ENCODE data around the gene SLC43A2. TPM values are rescaled to one million over a fixed set of nuclear protein-coding genes. Genes with fewer than 3 reads are reported as not detected.

The SLC43A2 gene
- total RNA-seq, 2 donors from 2014 or later, result 3.6 to 9.8 TPM

DNA sequence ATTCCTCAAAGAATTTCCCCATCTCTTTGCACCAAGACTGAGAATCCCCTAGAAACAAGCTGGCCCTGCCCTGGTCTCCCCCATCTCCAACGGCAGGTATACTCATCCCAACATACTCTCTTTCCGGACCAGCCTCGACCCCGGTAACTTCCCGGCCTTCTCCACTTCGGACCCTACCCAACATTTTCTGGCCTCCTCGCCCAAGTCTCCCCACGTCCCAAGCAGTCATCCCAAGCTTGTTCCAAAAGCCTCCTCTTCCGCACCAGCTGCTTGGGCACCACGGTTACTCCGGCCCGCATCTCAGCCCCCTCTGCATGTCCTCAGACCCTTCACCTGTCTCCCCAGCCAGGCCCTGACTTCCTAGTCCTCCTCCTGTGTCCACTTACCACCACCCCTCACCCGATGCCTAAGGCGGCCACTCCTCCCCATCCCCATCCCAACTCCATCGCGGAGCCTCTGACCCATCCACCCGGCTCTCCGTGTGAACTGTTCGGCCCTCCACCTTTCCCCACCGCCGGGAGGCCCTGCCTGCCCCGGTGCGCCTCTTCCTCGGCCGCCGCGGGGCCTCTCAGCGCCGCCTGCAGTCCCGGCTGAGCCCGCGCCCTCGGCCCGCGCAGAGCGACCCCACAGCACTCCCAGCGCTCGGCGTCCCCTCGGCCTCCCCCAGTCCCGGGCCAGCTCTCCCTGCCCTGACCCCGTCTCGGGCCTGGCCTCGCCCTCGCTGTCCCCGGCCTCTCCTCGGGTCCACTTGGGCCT lies 67.0 kb downstream of the SLC43A2 start:
- Histone ChIP-seq H3K36me3 (peaks cover 5% of the 10 kb centered on the region), H3K4me3 (peak overlapping the region; percentile 62 to 88), H3K4me1 (peaks cover 0 to 23% of the 10 kb centered on the region in 2 donors), H3K27me3 (no peaks in the 10 kb centered on the region), H3K9me3 (no peaks in the 10 kb centered on the region), H3K27ac (peak overlapping the region; percentile 83 to 84)
- TF ChIP-seq, protein P1, sequence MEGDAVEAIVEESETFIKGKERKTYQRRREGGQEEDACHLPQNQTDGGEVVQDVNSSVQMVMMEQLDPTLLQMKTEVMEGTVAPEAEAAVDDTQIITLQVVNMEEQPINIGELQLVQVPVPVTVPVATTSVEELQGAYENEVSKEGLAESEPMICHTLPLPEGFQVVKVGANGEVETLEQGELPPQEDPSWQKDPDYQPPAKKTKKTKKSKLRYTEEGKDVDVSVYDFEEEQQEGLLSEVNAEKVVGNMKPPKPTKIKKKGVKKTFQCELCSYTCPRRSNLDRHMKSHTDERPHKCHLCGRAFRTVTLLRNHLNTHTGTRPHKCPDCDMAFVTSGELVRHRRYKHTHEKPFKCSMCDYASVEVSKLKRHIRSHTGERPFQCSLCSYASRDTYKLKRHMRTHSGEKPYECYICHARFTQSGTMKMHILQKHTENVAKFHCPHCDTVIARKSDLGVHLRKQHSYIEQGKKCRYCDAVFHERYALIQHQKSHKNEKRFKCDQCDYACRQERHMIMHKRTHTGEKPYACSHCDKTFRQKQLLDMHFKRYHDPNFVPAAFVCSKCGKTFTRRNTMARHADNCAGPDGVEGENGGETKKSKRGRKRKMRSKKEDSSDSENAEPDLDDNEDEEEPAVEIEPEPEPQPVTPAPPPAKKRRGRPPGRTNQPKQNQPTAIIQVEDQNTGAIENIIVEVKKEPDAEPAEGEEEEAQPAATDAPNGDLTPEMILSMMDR (IDR thresholded peaks at IDR 0.05), result peak in 1 of 2 donors; percentile 52
- DNase-seq (ENCODE audit: low spot score), result no peak

DNA sequence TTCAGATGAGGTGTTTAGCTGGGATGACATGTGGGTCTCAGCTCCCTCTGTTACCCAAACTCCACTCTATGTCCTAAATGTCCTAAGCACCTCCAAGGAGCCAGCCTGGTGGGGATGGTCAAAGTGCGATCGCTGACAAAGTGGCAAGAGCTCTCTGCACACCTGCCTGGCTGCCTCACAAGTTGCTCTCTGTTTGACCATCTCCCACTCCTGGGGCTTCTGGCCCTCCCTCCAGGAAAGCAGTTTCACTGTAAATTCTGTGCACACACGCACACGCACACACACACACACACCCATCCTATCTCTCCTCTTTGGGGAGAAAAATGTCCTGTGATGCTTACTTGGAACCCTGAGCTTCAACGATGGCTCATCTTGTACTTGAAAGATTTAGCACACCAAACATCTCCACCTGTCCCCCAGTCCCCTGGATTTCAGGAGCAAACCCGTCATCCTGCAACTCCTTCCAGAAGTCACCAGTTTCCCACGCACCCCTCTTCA lies 67.7 kb downstream of the SLC43A2 start:
- no peaks in the 10 kb centered on the region for H3K27me3 ChIP-seq
- TF ChIP-seq, protein P1 (IDR thresholded peaks at IDR 0.05), result no peak
- H3K4me3 ChIP-seq, result peak overlapping the region; percentile 62 to 88
- no peaks in the 10 kb centered on the region for H3K9me3 ChIP-seq
- H3K36me3 ChIP-seq, result peaks cover 5% of the 10 kb centered on the region
- DNase-seq (ENCODE audit: low spot score), result no peak
- peaks cover 0 to 29% of the 10 kb centered on the region in 2 donors for H3K4me1 ChIP-seq
- no peak overlapping the region for H3K27ac ChIP-seq

DNA sequence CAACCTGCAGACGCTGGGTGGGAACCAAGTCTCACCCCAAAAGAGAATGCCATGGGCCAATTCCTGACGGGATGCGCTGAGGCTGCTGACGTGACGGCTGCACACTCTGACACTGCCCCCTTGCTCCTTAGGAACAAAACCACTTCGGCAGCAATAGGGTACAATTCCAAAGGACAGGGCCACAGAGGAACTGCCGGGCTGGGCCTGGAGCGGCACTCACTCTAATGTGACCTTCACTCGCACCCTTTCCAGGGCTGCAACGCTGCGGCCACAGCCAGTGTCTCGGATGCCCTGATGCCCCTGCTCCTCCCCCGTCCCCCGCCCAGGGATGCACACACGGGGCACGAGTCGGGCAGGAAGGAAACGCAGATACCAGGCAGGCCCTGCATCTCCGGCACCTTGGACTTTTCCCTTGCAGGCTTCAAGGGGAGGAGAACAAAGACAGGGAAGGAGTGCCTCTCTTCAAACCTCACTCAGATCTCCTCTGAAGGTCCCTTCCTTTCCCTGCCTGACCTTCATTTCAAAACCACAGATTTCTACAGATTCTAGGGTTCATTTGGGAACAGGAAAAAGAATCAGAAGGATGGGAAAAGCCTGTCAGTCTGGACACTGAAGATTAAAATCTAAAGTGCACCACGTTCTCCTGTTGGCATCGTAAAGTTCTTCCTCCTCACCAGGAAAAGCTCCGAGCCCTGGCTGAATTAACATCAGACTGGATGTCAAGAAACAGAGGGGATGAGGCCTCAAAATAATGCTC lies 68.4 kb downstream of the SLC43A2 start:
- no peaks in the 10 kb centered on the region for H3K27me3 ChIP-seq
- peaks cover 5% of the 10 kb centered on the region for H3K36me3 ChIP-seq
- no peak overlapping the region for H3K4me3 ChIP-seq
- no peak for DNase-seq (ENCODE audit: low spot score)
- H3K4me1 ChIP-seq, result peaks cover 0 to 35% of the 10 kb centered on the region in 2 donors
- no peak overlapping the region for H3K27ac ChIP-seq
- TF ChIP-seq, protein P1 (IDR thresholded peaks at IDR 0.05), result no peak
- no peaks in the 10 kb centered on the region for H3K9me3 ChIP-seq

DNA sequence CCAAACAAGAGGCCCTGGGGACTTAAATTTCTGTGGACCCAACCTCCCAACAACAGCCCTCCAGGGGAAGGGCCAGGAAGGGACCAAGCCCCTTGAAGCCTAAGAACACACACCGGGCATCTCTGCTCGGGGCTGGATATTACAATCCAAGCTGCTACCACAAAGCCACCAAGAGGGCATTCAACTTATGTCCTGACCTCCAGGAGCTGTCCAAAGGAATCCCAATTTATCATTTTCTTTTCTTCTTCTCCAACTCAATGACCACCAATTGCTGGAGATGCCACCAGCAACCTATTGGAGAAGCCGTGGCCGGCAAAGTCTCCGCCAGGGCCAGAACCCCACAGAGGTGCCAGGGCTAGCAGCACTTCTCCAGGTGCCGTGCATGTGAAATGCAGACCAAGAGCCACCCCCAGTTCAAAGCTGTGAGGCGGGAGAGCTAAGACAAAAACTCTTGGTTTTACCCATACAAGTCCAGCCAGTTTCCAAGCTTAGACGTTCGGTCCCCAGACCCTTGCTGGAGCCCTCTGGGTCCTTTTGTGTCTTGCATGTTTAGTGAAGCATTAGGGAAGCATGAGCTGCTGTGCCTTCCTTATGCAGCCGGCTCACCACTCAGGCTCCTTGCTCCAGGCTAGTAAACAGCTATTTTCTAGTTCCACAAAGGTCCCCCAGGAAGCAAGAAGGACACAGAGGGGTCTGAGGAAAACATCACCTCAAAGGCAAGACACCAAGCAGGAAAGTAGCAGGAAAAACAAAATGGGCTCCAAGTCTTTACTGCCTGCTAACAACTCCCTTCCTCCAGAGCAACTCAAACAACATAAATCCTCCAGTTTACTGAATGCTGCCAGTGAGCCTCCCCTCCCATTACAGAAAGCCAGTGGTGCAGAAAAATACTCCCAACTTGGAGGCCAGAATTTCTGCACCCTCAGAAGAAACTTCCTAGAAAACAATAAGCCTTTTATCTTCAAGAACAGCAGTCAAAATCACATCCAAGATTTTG lies 69.3 kb downstream of the SLC43A2 start:
- no peaks in the 10 kb centered on the region for H3K27me3 ChIP-seq
- peaks cover 5% of the 10 kb centered on the region for H3K36me3 ChIP-seq
- H3K9me3 ChIP-seq, result no peaks in the 10 kb centered on the region
- TF ChIP-seq, protein P1 (IDR thresholded peaks at IDR 0.05), result no peak
- H3K4me1 ChIP-seq, result peaks cover 0 to 44% of the 10 kb centered on the region in 2 donors
- H3K27ac ChIP-seq, result no peak overlapping the region
- no peak overlapping the region for H3K4me3 ChIP-seq
- no peak for DNase-seq (ENCODE audit: low spot score)

DNA sequence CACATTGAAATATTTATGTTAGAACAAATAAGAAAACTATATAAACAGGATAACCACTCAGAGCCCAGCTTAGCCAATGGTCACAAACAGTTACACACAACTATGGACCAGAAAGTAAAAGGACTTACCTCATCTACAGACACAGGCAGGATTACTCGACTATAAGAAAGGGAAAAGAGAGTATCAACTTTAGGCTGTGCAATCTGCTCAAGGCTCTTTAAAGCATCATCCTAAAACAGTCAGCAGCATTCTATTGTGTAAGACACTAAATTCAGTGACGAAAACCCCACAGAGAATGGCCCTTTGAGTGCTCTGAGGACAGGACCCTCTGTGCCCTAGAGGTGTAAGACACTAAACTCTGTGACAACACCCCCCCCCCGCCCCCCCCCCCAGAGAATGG lies 70.2 kb downstream of the SLC43A2 start:
- no peaks in the 10 kb centered on the region for H3K9me3 ChIP-seq
- H3K4me3 ChIP-seq, result no peak overlapping the region
- TF ChIP-seq, protein P1 (IDR thresholded peaks at IDR 0.05), result no peak
- peaks cover 0 to 50% of the 10 kb centered on the region in 2 donors for H3K4me1 ChIP-seq
- no peak overlapping the region for H3K27ac ChIP-seq
- H3K27me3 ChIP-seq, result no peaks in the 10 kb centered on the region
- DNase-seq (ENCODE audit: low spot score), result no peak
- peaks cover 5% of the 10 kb centered on the region for H3K36me3 ChIP-seq

Measured in right atrium auricular region (tissue), 2 donors.